GM12878 (cell line): ENCODE data around the gene LCN1. TPM values are rescaled to one million over a fixed set of nuclear protein-coding genes. Genes with fewer than 3 reads are reported as not detected.
"Not testable (repeated sequence)": the region's sequence is repeated elsewhere in the genome, so short reads cannot be mapped to it uniquely, and the experiment has no call there.

Experiments
- ATAC-seq: fragments of 200-7000 bp; cut with Tn5 transposase; 3 replicates; pipeline ENCODE4 v1.9.1; 2020; ENCODE audit warnings: mild to moderate bottlenecking, moderate library complexity
- BruUV-seq: library from RNA; stranded (reverse); fragments of 400-500 nt; replicated peaks from 2 replicates; lab custom pipeline; 2021; lab: Mats Ljungman, UMichigan
- CTCF ChIA-PET: fragments of 300-600 bp; sonication (Branson Sonifier 250); formaldehyde crosslinking; extraction: SDS; loops from one replicate; lab custom pipeline; 2021; ENCODE audit warnings: inconsistent platforms; lab: Yijun Ruan, JAX
- POLR2A ChIA-PET: fragments of 350-600 bp; formaldehyde crosslinking; extraction: SDS; loops from one replicate; lab custom pipeline; 2021; ENCODE audit warnings: inconsistent platforms; lab: Charles Lee
- RAD21 ChIA-PET: fragments of 300-600 bp; sonication (Branson Sonifier 250); formaldehyde crosslinking; loops from one replicate; lab custom pipeline; 2023; ENCODE audit warnings: antibody characterized with exemption; ENCODE audit not compliant: unreplicated experiment; lab: Charles Lee
- SMC1A ChIA-PET: fragments of 300-600 bp; sonication (Branson Sonifier 250); formaldehyde crosslinking; loops from one replicate; lab custom pipeline; 2023; ENCODE audit not compliant: unreplicated experiment, uncharacterized antibody; lab: Charles Lee
- DNase-seq: peaks from one replicate; pipeline ENCODE4 v3.0.0-alpha.2; 2011; ENCODE audit warnings: low read depth, low spot score
- FAIRE-seq: peaks from 3 replicates; lab custom pipeline; 2011; peaks lifted over from hg19 to GRCh38; lab: Jason Lieb, UNC
- H2AFZ ChIP-seq: 2 replicates; pipeline ENCODE4 v1.6.0; 2011; ENCODE audit warnings: low read depth, low read length, control low read depth; ENCODE audit not compliant: control insufficient read depth
- H3K27ac ChIP-seq: 2 replicates; pipeline ENCODE4 v1.5.1; 2011; ENCODE audit warnings: control low read depth; ENCODE audit not compliant: control insufficient read depth, insufficient read depth
- H3K27me3 ChIP-seq, 2 experiments: replicated peaks in 1 of 2; 2 replicates each; pipeline versions ENCODE4 v1.6.0 to v1.6.1; 2011; ENCODE audit warnings: low read length in 1 of 2; ENCODE audit not compliant: control insufficient read depth in 2 of 2, insufficient read depth in 2 of 2
- H3K36me3 ChIP-seq, 2 experiments: 2 replicates each; pipeline ENCODE4 v1.5.1; 2011; ENCODE audit warnings: low read length in 1 of 2; ENCODE audit not compliant: control insufficient read depth in 2 of 2, insufficient read depth in 2 of 2
- H3K4me1 ChIP-seq: 2 replicates; pipeline ENCODE4 v1.6.1; 2011; ENCODE audit warnings: mild to moderate bottlenecking, low read length, moderate library complexity, mixed read lengths; ENCODE audit not compliant: control insufficient read depth, insufficient read depth
- H3K4me2 ChIP-seq: 2 replicates; pipeline ENCODE4 v1.6.0; 2011; ENCODE audit warnings: control low read depth; ENCODE audit not compliant: control insufficient read depth, insufficient read depth
- H3K4me3 ChIP-seq: fragments of 200-600 bp; sonication (generic); 2 replicates; pipeline ENCODE4 v1.5.1; 2016
- H3K79me2 ChIP-seq: 2 replicates; pipeline ENCODE4 v1.6.0; 2011; ENCODE audit warnings: low read length; ENCODE audit not compliant: control insufficient read depth, insufficient read depth
- H3K9ac ChIP-seq: 2 replicates; pipeline ENCODE4 v1.8.0; 2011; ENCODE audit warnings: low read length, control low read depth, mixed read lengths; ENCODE audit not compliant: control insufficient read depth, insufficient read depth
- H3K9me3 ChIP-seq: replicated peaks from 3 replicates; pipeline ENCODE4 v1.5.1; 2011; ENCODE audit warnings: mild to moderate bottlenecking, low read length; ENCODE audit not compliant: control insufficient read depth, insufficient read depth
- H4K20me1 ChIP-seq: 2 replicates; pipeline ENCODE4 v1.6.0; 2011; ENCODE audit not compliant: control insufficient read depth, insufficient read depth
- BACH1 ChIP-seq: fragments of 450-650 bp; IDR thresholded peaks from 2 replicates; pipeline ENCODE4 v1.6.1; 2017; ENCODE audit warnings: mild to moderate bottlenecking, borderline replicate concordance
- EP300 ChIP-seq, 2 experiments: fragments of 150-350 bp in 1 of 2; IDR thresholded peaks; 2 replicates each; pipeline ENCODE4 v1.6.1; 2011 to 2012; ENCODE audit warnings: low read depth in 2 of 2, low read length in 2 of 2, borderline replicate concordance in 1 of 2, improper control_type of control experiment in 1 of 2, inconsistent platforms in 1 of 2; ENCODE audit not compliant: control insufficient read depth in 1 of 2
- ESRRA ChIP-seq: IDR thresholded peaks from 2 replicates; pipeline ENCODE4 v1.6.1; 2012; ENCODE audit warnings: mild to moderate bottlenecking, low read length, improper control_type of control experiment
- NFYB ChIP-seq: IDR thresholded peaks from 2 replicates; pipeline ENCODE4 v1.6.1; 2011; ENCODE audit warnings: low read depth, mild to moderate bottlenecking, low read length, improper control_type of control experiment, moderate library complexity; ENCODE audit not compliant: insufficient read depth
- NRF1 ChIP-seq: conservative IDR thresholded peaks from 2 replicates; pipeline ENCODE4 v1.6.1; 2011; ENCODE audit warnings: mild to moderate bottlenecking, low read depth, low read length, improper control_type of control experiment
- RUNX3 ChIP-seq: IDR thresholded peaks from 2 replicates; pipeline ENCODE4 v1.6.1; 2012; ENCODE audit warnings: low read length, inconsistent platforms
- WGBS: methylation state at CpG from one replicate; pipeline ENCODE4 v1.1.6; 2016; ENCODE audit warnings: low lambda C conversion rate; ENCODE audit not compliant: insufficient replicate concordance, insufficient coverage; ENCODE audit errors: missing lambda C conversion rate; 5-methylcytosine and 5-hydroxymethylcytosine counted together
- in situ Hi-C: fragments of 300-500 bp; cut with MboI; formaldehyde crosslinking; loops from 9 replicates; pipeline ENCODE4 v1.14.3; 2018; ENCODE audit warnings: mixed read lengths
- intact Hi-C: fragments of 100-400 bp; cut with micrococcal nuclease; formaldehyde crosslinking; loops from one replicate; pipeline ENCODE4 v1.14.2; 2022; ENCODE audit not compliant: unreplicated experiment
- polyA plus RNA-seq, 11 experiments: library from polyadenylated mRNA; depleted of rRNA in 4 of 11; unstranded in 6 of 11; stranded (reverse) in 5 of 11; fragments of >200 nt; fragmentation: Nextera tagmentation in 4 of 11; fragmentation: Illumina TruSeq in 1 of 11; extraction: Ambion mirVana in 4 of 11; extraction: Trizol in 1 of 11; gene quantifications; 1 replicate in 1 of 11; 2 replicates in 10 of 11; pipeline versions ENCODE4 v1.2.1 to v1.2.3, GENCODE V29; 2011 to 2016; ENCODE audit warnings: inconsistent platforms in 2 of 11, missing spikeins in 2 of 11, low read depth in 1 of 11
- total RNA-seq, 4 experiments: library from RNA; depleted of rRNA in 3 of 4; stranded (reverse); fragments of >200 nt in 3 of 4; fragmentation: Illumina TruSeq in 1 of 4; extraction: Trizol in 1 of 4; gene quantifications; 2 replicates each; pipeline versions ENCODE4 v1.2.1 to v1.2.3, GENCODE V29; 2013 to 2021
- TF ChIP-seq, protein P1 (sequence below): fragments of 450-650 bp; IDR thresholded peaks from 2 replicates; pipeline ENCODE4 v1.6.1; 2017; ENCODE audit warnings: antibody characterized with exemption, mild to moderate bottlenecking, moderate library complexity
- TF ChIP-seq, protein P2 (sequence below): fragments of 450-650 bp; conservative IDR thresholded peaks from 2 replicates; pipeline ENCODE4 v1.6.1; 2017; ENCODE audit warnings: mild to moderate bottlenecking, moderate library complexity

Gene LCN1
- total and polyA plus RNA-seq, 10 of the 15 experiments (the other 5 are each of a cell fraction or from before 2014, with no cell fraction given) = not detected

DNA sequence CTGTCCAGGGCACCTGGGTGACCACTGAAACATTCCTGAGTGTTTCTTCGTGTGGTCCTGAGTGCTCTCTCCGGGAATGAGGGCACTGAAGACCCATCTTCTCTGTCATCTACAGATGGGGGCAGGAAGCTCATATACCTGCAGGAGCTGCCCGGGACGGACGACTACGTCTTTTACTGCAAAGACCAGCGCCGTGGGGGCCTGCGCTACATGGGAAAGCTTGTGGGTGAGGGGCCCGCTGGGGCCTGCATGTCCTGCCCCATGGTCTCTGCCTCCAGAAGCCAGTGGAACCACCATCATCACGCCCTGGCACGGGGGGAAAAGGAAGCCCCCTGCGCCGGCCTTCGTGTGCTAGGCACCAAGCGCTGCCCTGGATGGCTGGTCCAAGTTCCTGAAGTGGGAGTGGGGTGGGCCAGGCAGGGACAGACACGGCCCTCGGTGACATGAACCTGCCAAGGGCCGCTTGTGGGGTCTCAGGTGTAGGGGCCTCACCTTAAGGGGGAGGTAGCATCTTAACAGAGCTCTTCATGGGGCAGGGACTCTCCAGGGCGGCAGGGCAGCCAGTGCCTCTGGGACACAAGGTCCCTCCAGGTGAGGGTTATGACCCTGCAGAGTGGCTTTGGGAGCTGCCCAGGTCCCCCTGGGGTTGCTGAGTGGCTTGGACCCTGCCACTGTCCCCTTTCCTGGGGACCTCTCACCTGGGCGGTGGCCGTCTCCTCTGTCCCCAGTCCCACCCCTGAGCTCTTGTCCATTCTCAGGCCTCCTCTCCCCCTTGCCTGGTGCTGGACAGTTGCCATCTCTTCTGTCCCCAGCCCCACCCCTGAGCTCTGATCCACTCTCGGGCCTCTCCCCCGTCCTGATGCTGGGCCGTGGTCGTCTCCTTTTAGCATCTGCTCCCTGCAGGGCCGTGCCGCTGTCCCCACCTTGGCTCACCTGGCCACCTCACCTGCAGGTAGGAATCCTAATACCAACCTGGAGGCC, 26.8 kb downstream of the LCN1 start (continued):
- TF ChIP-seq, protein P1, sequence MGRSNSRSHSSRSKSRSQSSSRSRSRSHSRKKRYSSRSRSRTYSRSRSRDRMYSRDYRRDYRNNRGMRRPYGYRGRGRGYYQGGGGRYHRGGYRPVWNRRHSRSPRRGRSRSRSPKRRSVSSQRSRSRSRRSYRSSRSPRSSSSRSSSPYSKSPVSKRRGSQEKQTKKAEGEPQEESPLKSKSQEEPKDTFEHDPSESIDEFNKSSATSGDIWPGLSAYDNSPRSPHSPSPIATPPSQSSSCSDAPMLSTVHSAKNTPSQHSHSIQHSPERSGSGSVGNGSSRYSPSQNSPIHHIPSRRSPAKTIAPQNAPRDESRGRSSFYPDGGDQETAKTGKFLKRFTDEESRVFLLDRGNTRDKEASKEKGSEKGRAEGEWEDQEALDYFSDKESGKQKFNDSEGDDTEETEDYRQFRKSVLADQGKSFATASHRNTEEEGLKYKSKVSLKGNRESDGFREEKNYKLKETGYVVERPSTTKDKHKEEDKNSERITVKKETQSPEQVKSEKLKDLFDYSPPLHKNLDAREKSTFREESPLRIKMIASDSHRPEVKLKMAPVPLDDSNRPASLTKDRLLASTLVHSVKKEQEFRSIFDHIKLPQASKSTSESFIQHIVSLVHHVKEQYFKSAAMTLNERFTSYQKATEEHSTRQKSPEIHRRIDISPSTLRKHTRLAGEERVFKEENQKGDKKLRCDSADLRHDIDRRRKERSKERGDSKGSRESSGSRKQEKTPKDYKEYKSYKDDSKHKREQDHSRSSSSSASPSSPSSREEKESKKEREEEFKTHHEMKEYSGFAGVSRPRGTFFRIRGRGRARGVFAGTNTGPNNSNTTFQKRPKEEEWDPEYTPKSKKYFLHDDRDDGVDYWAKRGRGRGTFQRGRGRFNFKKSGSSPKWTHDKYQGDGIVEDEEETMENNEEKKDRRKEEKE = no peak
- TF ChIP-seq RUNX3 = no peak
- TF ChIP-seq NFYB = no peak
- TF ChIP-seq ESRRA = no peak
- TF ChIP-seq BACH1 = no peak
- no peak for TF ChIP-seq NRF1
- TF ChIP-seq, protein P2, sequence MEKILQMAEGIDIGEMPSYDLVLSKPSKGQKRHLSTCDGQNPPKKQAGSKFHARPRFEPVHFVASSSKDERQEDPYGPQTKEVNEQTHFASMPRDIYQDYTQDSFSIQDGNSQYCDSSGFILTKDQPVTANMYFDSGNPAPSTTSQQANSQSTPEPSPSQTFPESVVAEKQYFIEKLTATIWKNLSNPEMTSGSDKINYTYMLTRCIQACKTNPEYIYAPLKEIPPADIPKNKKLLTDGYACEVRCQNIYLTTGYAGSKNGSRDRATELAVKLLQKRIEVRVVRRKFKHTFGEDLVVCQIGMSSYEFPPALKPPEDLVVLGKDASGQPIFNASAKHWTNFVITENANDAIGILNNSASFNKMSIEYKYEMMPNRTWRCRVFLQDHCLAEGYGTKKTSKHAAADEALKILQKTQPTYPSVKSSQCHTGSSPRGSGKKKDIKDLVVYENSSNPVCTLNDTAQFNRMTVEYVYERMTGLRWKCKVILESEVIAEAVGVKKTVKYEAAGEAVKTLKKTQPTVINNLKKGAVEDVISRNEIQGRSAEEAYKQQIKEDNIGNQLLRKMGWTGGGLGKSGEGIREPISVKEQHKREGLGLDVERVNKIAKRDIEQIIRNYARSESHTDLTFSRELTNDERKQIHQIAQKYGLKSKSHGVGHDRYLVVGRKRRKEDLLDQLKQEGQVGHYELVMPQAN = no peak
- TF ChIP-seq EP300 (IDR thresholded peaks at IDR 0.05; ENCODE audit: borderline replicate concordance in 1 of 2, control insufficient read depth in 1 of 2, low read depth in 2 of 2, low read length in 2 of 2) = no peak

DNA sequence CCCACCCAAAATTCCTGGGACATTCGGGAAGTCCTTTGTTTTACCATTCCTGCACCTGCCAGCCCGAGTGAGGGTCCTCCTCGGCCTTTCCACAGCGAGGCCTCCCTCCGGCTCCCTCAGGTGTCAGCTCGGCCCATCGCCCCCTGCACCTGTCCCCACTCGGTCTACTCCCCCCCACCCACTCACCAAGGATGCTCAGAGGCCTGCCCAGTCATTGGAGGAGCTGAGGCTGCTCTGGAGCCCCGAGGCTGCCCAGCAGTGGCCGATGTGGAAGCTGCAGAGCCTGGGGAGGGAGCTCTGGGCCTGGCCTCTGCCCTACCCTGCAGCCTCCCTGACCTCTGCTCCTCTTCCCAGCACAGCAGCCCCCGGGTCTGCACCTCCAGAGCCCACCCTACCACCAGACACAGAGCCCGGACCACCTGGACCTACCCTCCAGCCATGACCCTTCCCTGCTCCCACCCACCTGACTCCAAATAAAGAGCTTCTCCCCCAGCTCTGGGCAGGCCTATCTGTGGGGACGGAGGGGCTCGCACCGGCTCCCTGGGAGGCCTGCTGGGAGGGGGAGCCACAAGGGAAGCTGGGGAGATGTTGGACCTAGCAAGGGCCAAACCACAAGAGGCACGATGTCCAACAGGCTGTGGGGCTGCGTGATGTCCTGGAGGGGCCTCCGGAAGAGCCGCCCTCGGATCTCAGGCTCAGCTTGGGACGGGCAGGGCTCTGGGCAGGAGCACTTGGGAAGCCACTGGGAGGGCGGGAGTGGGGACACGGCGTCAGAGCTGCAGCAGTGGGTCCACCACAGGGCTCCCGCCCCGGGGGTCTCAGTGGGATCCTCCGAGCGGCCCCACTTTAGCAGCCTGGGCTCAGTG, 28.5 kb downstream of the LCN1 start:
- H3K9ac ChIP-seq, H3K79me2 ChIP-seq, FAIRE-seq, H3K9me3 ChIP-seq, CTCF ChIA-PET, in situ Hi-C loops, POLR2A ChIA-PET, BruUV-seq, RAD21 ChIA-PET, H3K4me2 ChIP-seq, SMC1A ChIA-PET, H2AFZ ChIP-seq, H3K4me1 ChIP-seq, intact Hi-C loops, H3K27me3 ChIP-seq, ATAC-seq, H4K20me1 ChIP-seq, H3K27ac ChIP-seq, DNase-seq, H3K36me3 ChIP-seq, H3K4me3 ChIP-seq: not testable (repeated sequence)
- WGBS = 44% methylated on average over 18 of the region's 28 CpGs
